ENCODE results near the gene DZIP1.

GRCh38 chr13:95659500-95659899 lies 15.0 kb upstream of the DZIP1 start:
- no peak for TF ChIP-seq POU6F1 (CRISPR knock-in tag; IDR thresholded peaks at IDR 0.05; ENCODE audit: borderline replicate concordance, low read depth)
- no peak for TF ChIP-seq ISL1 (CRISPR knock-in tag; IDR thresholded peaks at IDR 0.05)
- TF ChIP-seq PPARA (CRISPR knock-in tag; IDR thresholded peaks at IDR 0.05; ENCODE audit: borderline replicate concordance) = no peak
- no peak for TF ChIP-seq SNAI2 (CRISPR knock-in tag; IDR thresholded peaks at IDR 0.05)
- TF ChIP-seq RARB (CRISPR knock-in tag; IDR thresholded peaks at IDR 0.05) = no peak
- TF ChIP-seq, protein P1, sequence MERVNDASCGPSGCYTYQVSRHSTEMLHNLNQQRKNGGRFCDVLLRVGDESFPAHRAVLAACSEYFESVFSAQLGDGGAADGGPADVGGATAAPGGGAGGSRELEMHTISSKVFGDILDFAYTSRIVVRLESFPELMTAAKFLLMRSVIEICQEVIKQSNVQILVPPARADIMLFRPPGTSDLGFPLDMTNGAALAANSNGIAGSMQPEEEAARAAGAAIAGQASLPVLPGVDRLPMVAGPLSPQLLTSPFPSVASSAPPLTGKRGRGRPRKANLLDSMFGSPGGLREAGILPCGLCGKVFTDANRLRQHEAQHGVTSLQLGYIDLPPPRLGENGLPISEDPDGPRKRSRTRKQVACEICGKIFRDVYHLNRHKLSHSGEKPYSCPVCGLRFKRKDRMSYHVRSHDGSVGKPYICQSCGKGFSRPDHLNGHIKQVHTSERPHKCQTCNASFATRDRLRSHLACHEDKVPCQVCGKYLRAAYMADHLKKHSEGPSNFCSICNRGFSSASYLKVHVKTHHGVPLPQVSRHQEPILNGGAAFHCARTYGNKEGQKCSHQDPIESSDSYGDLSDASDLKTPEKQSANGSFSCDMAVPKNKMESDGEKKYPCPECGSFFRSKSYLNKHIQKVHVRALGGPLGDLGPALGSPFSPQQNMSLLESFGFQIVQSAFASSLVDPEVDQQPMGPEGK (CRISPR knock-in tag; IDR thresholded peaks at IDR 0.05; ENCODE audit: borderline replicate concordance) = no peak
- no peak for TF ChIP-seq TCF4 (CRISPR knock-in tag; IDR thresholded peaks at IDR 0.05; ENCODE audit: borderline replicate concordance)
- no peak for TF ChIP-seq ARNTL (CRISPR knock-in tag; IDR thresholded peaks at IDR 0.05; ENCODE audit: borderline replicate concordance, low read depth)
- no peak for TF ChIP-seq ZFP30 (CRISPR knock-in tag; IDR thresholded peaks at IDR 0.05)
- TF ChIP-seq BACH2 (CRISPR knock-in tag; IDR thresholded peaks at IDR 0.05; ENCODE audit: borderline replicate concordance) = no peak
- no peak for TF ChIP-seq ZNF565 (CRISPR knock-in tag; conservative IDR thresholded peaks at IDR 0.05; ENCODE audit: low read depth)
- TF ChIP-seq TOX (CRISPR knock-in tag; IDR thresholded peaks at IDR 0.05; ENCODE audit: borderline replicate concordance) = no peak
